ENCODE measurements around the gene ATMIN. TPM values are rescaled to one million over a fixed set of nuclear protein-coding genes. Genes with fewer than 3 reads are reported as not detected.
A peak's percentile ranks its signal among the peaks of the same experiment; 100 is the strongest.

Gene ATMIN
- total RNA-seq, 1 donor from 2014 or later: 41.3 TPM

GRCh38 chr16:81096715-81097208, 61.1 kb downstream of the ATMIN start:
- FAIRE-seq: no peak
- no peaks in the 10 kb centered on the region for H3K27me3 ChIP-seq (ENCODE audit: control insufficient read depth, insufficient read depth, low read length)
- H3K4me3 ChIP-seq (ENCODE audit: low read depth, low read length): peak overlapping the region; percentile 84
- no peak for DNase-seq (ENCODE audit: low read depth)
- no peaks in the 10 kb centered on the region for H3K36me3 ChIP-seq (ENCODE audit: control insufficient read depth, insufficient read depth, low read length)
- no peak for TF ChIP-seq CTCF (IDR thresholded peaks at IDR 0.05; ENCODE audit: insufficient read depth, low read length, severe bottlenecking)

Other genes starting within 250 kb of the ATMIN start
- gene CDYL2, start 231.2 kb upstream of the ATMIN start, total RNA-seq: 1.1 and 1.4 TPM in 2 replicates
- gene CMC2, start 29.0 kb upstream of the ATMIN start, total RNA-seq: 25.0 and 72.2 TPM in 2 replicates
- gene CENPN, start 28.6 kb upstream of the ATMIN start, total RNA-seq: 3.9 and 8.6 TPM in 2 replicates
- 0.26 and 0.53 TPM in 2 replicates for gene C16orf46, start 41.4 kb downstream of the ATMIN start, total RNA-seq
- gene GCSH, start 60.6 kb downstream of the ATMIN start, total RNA-seq: 14.6 and 17.6 TPM in 2 replicates
- not detected in 2 replicates for gene BCO1, start 202.8 kb downstream of the ATMIN start, total RNA-seq

Data from bronchial epithelial cell (primary cell).